Measurements from ENCODE around the gene SMAD7.

The SMAD7 gene

DNA sequence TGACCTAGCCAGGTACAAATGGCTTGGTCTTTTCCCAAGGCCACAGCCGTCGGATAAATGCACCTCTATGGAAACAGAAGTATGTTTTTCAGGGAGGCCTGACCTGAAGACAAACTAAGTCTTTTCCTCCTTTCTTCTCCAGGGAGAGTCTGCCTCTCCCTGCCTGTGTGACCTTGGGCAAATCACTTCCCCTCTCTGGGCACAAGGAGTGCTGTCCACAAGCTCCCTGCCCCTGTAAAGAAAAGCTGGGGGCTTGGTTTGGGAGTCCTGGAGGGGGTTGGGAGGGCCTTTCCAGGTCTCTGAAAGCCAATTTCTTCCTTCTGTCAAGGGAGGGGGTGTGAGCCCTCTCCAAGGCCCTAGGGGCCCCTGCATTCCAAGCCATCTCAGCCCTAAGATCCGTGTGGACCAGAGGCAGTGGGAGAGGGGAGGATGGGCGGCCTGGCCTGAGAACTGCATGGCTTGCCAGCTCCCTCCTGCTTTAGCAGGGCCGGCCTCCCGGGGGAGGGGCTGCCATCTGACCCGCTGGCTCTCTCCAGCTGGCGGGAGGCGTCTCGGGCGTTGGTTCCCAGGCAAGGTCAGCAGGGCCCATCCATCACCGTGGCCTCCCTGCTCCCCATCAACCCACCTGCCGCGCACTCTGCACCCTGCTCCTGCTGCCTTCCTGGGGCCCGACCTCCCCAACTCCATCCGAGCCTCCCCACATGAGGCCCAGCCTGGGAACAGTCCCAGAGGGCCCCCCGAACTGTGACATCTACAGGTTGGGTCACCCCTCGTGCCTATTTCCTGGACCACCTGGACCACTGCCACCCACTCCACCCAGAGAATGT is 61.4 kb downstream of the SMAD7 start:
- FAIRE-seq = no peak
- no peak for DNase-seq (ENCODE audit: extremely low spot score, insufficient read length, low read depth)

DNA sequence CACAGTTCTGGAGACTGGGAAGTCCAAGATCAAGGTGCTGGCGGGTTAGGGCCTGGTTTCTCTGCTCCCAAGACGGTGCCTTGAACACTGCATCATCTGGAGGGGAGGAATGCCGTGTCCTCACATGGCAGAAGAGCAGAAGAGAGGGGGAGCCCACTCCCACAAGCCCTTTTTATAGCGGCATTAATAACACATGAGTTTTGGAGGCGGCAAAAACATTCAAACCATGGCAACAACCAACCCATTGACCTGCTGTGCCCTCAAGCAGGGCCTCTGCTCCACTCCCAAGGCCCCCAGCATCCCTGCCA is 62.0 kb downstream of the SMAD7 start:
- no peak for FAIRE-seq
- DNase-seq (ENCODE audit: extremely low spot score, insufficient read length, low read depth) = no peak

DNA sequence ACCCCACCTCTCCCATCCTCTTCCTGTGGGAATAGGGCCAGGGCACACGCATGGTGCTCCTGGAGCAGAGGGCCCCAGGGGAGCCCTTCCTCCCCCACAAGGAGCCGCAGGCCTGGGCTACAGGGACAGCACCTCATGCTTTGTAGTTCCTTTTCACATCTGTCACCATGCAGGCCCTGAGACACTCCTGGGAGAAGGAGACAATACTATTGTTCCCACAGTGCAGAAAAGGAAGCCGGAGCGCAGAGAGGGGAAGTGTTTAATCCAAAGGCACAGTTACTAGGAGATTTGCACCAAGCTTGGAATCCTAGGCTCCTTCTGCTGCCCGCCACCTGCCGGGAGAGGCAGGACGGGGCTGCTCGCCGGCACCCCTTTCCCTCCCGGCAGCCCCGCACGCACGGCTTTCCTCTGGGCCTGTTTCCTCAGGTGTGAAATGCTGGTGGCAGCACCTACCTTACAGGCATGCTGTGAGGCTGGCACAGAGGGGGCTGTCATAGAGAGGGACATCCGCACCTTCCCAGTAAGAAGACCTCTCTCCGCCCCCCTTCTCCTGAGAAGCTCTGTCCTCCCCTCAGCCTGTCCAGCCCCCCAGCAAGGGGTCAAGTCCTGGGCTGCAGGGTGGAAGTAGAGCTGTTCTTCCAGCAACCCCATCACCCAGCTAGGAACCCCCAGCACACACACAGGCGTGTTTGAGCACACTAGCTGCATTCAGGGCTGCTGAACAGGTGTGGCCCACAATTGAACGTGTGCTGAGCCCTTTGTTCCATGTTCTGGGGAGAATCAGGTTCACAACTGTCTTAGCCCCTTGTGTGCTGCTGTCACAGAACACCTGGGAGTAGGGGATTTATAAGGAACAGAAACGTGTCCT is 62.6 kb downstream of the SMAD7 start:
- FAIRE-seq (no peak), DNase-seq (ENCODE audit: extremely low spot score, insufficient read length, low read depth) (no peak)

DNA sequence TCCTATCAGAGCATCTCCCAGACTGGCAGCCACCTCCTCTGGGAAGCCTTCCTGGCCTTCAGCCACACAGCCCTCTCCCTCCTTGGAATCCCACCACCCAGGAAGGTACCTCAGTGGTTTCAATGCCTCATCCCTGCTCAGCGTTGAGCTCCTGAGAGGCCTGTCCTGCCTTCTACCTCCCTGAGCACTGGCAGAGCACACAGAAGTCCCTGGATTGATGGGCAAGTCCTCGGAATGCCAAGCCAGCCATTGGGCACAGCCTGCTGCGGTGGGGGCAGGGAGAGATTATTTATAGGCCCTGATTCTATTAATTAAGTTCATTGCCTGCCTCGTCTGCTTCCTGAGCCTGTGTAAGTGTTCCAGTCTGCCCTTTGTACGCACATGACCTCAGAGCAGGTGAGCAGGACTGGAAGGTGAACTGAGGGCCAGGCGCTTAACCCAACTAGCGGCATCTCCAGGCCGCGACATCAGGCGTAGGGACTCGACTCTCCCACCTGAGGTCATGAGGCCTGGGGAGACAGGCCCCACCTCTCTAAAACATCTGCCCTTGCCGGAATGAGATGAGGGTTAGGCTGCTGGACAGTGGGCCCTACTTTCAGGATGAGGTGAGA is 63.4 kb downstream of the SMAD7 start:
- FAIRE-seq (no peak), DNase-seq (ENCODE audit: extremely low spot score, insufficient read length, low read depth) (no peak)

DNA sequence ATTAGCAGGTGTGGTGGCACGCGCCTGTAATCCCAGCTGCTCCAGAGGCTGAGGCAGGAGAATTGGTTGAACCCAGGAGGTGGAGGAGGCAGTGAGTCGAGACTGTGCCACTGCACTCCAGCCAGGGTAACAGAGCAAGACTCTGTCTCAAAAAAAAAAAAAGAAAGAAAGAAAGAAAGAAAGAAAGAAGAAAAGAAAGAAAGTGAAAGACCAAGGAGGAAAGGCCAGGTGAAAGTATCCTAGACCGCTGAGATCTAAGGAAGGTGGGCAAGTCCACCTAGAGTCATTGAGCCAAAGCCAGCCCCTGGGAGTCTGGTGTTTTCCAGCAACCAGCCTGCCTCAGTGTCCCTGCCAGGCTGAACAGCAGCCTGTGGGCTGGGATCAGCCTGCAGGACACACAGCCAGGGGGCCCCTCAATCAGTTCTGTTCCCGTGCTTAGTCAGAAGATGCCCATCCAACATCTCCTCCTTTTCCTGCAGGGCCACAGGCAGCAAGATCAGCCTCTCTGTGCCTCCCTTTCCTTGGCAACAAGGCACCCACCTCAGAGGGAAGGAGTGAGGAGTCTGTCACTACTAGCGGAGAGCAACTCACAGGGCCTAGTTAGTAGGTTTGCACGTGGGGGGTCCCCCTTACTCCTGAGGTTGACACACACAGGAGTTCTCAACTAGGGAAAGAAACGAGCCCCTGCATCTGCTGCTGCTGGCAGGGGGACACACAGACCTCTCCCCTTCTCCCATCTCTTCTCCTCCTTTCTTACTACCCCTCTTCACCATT is 64.1 kb downstream of the SMAD7 start:
- DNase-seq (ENCODE audit: extremely low spot score, insufficient read length, low read depth) (no peak), FAIRE-seq (no peak)

DNA sequence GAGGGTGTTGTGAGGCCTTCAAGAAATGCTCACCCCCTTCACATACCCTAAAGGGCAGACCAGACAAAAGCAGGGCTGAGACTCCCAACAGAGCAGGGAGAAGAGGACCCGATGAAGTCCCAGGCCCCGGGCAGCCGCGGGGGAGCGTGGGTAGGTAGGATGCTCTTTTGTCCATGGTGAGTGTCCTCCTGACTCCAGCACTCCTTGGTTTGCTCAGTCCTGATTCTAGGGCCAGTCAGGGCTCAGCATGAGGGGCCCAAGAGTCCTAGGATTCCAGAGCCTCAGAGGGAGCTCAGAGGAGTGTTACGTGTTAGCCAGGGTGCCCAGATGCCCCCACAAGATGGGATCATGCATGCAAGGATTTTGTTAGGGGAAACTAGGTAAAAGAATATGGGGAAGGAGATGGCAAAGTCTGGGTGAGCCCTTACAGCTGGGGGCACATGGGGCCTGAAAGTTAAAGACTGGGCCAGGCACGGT is 64.8 kb downstream of the SMAD7 start:
- FAIRE-seq = no peak
- DNase-seq (ENCODE audit: extremely low spot score, insufficient read length, low read depth) = no peak

DNA sequence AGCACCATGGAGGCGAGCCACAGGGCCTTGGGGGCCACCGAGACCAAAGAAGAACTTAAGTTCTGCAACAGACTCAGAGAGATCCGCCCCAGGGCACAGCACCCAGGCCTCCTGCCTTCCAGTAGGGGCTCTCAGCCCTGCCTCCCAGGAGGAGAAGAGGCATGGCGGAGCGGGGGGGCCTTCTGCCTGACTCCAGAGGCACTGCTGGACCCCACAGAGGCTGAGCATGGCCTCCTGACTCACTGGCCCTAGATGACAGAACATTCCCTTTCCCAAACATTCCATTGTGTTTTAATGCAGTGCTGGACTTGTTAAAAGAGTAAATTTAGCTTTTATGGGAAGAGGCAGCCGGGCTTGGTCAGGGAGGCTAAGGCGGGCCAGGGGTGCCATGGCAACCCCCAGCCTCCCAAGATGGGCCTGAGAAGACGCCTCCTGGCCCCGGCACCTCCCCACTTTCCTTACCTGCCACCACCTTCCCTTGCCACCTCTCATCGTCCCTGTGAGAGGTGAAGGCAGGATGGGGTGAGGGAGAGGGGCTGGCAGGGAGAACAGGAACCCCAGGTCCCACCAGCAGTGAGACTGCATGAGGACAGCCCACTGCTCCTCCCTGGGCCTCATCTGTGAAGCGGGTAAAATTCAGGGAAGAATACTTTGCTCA is 65.4 kb downstream of the SMAD7 start:
- DNase-seq (ENCODE audit: extremely low spot score, insufficient read length, low read depth) (no peak), FAIRE-seq (no peak)

DNA sequence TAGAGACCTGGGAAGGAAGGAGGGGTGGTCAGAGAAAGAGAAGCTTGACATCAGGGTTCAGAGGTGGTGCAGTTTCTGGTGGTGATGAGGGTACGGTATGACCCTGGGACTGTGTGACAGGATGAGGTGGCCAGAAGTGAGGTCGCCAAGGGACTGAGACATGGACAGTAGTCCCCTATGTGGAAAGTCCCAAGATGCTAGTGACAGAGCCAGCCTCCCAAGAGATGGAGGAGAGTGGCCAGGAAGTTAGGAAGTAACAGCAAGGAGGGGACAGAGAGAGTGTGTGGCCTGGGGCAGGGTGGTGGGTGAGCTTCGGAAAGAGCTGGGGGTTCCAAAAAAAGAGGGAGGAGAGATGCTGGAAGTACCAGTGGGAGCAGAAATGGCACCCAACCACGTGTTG is 66.0 kb downstream of the SMAD7 start:
- DNase-seq (ENCODE audit: extremely low spot score, insufficient read length, low read depth) (no peak), FAIRE-seq (no peak)

DNA sequence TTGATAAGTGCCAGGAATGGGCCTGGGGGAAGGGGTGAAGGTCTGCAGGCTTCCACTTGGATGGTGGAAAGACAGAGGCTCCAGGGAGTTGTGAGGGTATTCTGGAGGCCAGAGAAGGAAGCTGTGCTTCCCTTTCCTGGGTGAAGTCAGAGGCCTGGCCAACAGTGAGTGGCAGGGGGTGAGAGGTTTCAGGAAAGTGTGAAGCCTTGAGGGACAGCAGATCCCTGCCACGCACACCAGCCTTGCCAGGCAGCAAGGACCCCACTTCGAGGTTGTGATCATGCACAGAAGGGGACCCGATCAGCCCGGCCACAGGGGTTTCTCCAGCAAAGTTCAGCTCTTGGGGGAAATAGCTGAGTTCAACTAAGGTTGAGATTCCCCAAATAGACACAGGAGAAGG is 66.5 kb downstream of the SMAD7 start:
- DNase-seq (ENCODE audit: extremely low spot score, insufficient read length, low read depth) (no peak), FAIRE-seq (no peak)

DNA sequence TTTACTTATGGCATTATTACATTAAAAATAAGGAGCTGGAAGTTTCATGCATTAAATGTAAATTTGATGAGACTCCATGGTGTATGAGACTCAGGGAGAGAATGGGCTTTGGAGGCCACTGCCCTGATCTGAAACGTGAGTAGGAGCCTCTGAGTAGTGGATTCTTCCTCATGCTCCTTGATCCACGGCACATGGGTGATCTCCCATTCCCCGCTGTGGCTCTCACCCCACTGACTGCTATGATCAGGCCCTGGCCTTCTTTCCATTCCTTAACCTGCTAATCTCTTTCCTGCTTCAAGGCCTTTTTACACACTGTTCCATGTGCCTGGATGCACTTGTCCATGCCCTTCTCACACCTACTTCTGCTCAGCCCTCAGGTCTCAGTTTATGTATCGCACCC is 68.4 kb downstream of the SMAD7 start:
- no peak for FAIRE-seq
- no peak for DNase-seq (ENCODE audit: extremely low spot score, insufficient read length, low read depth)

DNA sequence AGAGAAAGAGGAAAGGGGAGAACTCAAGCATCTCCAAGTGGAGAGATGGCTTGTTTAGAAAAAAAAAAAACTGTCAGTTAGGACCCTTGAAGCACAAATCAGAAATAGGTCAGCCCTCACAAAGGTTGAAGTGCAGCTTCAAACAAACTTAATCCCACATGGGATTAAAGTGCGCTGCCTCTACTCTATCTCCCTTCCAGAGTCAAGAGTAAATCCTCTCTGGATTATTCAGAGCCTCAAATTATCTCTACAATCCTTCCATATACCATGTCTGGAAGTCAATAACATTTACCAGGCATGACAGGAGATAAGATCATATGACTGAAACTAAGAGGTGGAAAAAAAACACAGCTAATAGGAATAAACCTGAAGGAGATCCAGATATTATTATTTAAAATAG is 69.8 kb downstream of the SMAD7 start:
- DNase-seq (ENCODE audit: extremely low spot score, insufficient read length, low read depth) = no peak
- FAIRE-seq = no peak

DNA sequence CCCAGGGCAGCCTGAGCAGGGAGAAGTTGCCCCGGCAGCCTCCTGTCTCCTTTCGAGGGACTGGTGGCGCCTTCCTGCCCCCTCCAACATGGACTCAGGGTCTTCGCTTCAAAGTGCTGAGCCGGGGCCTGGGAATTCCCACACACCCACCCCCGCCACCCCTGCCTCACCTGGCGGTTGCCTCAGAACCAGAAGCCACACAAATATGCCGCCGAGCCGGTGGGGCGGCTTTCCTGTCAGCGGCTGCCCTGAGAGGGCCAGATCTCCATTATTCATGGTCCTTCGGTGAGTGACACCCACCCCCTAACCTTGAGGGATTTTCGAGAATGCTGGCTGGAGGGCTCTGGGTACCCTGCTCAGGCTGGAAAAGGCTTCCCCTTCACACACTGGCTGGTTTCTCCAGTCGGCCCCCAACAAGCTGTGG is 71.7 kb downstream of the SMAD7 start:
- FAIRE-seq (no peak), DNase-seq (ENCODE audit: extremely low spot score, insufficient read length, low read depth) (no peak)

DNA sequence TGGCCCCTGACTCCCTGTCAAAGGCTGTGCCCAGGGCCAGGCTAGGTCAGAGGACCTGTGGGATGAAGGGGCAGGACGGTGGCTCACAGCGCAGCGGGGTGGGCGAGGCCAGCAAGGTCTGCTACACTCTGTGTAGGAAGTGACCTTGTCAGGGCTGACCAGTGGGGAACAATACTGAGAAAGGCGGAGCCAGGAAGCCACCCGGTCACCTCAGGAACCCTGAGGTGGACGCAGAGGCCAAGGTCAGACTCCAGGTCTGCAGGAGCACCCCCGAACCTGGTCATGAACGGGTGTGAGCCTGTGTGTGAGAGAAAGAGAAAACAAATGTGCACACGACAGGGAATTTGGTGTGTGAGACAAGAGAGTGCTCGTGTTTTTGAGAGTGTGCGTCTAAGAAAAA is 72.3 kb downstream of the SMAD7 start:
- FAIRE-seq (no peak), DNase-seq (ENCODE audit: extremely low spot score, insufficient read length, low read depth) (no peak)

DNA sequence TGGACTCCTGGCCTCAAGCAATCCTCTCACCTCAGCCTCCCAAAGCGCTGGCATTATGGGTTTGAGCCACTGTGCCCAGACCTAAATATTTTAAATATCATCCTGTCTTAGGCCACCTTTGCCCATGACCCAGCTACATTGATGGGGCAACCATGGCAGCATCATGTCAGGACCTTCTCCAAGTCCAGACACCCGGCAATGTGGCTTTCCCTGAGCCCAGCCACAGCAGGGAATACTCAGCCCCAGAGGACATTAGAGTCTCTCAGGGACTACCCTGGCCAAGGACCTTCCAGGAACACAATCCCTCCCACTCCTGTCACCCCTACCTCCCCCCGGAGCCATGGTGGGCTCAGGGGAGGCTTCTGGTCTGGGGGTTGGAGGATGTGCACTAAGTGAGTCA is 72.8 kb downstream of the SMAD7 start:
- no peak for DNase-seq (ENCODE audit: extremely low spot score, insufficient read length, low read depth)
- FAIRE-seq = no peak

DNA sequence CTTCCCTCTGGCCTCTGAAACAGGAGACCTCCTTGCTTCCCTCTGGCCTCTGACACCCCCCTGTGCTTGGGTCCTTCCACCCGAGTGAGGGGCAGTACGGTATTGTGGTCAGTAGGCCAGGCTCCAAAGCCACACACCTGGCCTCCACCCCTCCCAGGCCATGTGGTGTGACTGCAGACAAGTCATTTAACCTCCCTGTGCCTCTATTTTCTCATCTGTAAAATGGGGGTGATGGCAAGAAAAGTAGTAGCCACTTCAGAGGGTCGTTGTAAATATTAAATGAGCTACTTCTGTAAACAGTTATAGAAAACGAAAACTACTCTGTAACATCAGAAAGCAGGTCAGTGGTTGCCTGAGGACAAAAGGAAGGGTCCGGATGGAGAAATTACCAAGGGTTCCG is 74.2 kb downstream of the SMAD7 start:
- DNase-seq (ENCODE audit: extremely low spot score, insufficient read length, low read depth) (no peak), FAIRE-seq (no peak)

DNA sequence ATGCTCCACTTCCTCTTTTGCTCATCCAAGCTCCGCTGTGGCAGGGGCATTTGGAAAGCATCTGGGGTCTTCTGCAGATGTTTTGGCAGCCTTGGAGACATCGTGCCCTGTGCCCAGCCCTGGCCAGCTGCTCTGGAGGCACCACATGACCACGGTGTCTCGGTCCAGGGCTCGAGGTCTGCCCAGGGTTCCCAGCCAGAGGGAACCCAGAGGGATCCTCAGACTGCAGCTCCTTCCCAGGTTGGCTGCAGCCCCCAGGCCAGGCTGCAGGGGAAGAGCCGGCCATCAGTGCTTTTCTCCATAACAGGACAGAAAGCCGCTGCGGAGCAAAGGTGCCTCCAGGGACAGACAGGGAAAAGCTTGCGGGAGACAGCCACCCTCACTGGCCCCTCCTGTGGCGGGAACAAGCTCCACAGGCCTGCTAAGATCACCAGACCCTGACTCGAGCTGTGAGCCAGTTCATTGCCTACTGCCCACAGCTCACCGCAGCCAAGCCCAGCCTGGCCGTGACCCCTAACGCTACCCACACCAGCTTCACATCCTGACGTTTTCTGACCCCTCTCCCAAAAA is 74.7 kb downstream of the SMAD7 start:
- FAIRE-seq (no peak), DNase-seq (ENCODE audit: extremely low spot score, insufficient read length, low read depth) (no peak)

DNA sequence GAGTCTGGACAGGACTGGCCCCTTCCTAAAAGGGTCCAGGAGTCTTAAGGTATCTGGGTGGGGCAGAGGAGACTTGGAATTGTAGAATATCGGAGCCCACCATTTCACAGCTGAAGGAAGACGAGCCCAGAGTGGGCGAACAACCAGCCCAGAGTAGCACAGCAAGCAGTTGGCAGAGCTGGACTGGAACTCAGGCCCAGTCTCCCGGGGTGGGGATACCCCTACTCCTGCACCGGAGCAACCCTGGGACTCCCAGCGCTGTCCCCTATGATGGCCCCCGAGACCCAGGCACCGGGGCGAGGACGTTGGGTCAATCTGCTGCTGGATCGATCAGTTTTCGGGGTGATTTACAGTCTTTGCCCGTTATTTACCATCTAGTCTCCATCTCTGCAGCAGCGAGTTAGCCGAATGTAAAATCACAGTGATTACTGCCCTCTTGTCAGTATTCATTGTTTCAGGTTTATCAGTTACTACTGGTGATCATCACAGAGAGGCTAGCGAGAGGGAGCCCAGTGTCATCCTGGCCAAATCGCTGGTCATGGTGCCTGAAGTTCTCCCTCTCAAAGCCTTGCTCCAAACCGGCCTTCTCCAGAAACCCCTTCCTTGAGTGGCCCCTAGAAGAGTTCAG is 75.3 kb downstream of the SMAD7 start:
- DNase-seq (ENCODE audit: extremely low spot score, insufficient read length, low read depth) (no peak), FAIRE-seq (no peak)

DNA sequence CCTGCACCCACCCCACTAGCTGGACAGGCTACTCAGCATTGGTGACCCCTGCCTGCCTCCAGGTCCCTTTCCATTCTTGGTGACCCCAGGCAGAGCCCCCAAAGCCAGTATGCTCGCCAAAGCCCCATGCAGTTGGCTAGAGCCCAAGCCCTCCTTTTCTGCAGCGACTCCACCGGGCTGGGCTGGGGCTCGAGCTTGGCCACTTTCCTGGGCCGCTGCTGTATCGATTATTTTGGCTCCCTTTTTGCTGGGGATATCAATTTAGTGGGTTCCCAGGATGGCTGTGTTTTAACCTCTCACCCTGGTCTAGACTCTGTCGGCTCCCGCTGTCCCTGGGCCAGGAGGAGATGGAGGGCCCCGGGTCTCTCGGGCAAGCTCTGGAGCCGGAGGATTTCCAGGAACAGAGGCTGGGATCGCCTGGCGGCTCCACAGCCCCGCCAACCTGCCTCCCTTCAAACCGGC is 76.0 kb downstream of the SMAD7 start:
- FAIRE-seq (no peak), DNase-seq (ENCODE audit: extremely low spot score, insufficient read length, low read depth) (no peak)

DNA sequence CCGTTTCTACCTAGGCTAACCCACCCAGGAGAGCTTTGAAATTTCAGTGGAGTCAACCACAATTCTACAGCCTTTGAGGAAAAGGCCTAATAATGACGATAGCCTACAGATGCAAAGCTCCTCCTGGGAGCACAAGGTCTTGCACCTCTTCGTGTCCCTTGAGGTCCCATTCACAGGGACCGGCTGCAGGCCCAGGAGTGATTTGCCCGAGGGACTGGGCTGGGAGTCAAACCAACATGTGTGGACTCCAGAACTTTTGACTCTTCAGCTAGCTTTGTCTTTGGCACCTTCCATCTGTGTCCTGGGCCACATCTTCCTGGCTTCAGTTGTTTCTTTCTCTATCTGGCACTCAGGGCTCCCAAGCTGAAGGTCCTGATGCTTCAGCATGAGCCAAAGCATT is 76.5 kb downstream of the SMAD7 start:
- DNase-seq (ENCODE audit: extremely low spot score, insufficient read length, low read depth) = no peak
- FAIRE-seq = no peak

Data from GM18507 (cell line).